Liver (tissue), 3 donors: Measurements from ENCODE around the gene PXDN.

Experiments used
- GABPA ChIP-seq, 2 donors: IDR thresholded peaks in 1 of 2; conservative IDR thresholded peaks in 1 of 2; 2 replicates each; pipeline ENCODE4 v1.6.1; 2016; ENCODE audit warnings: antibody characterized with exemption in 2 of 2, mild to moderate bottlenecking in 1 of 2, moderate library complexity in 1 of 2
- JUND ChIP-seq, 2 donors: IDR thresholded peaks; 2 replicates each; pipeline ENCODE4 v1.6.1; 2016; ENCODE audit warnings: antibody characterized with exemption in 2 of 2
- MAX ChIP-seq: IDR thresholded peaks from 2 replicates; pipeline ENCODE4 v1.6.1; 2016; ENCODE audit warnings: antibody characterized with exemption
- RAD21 ChIP-seq, 2 donors: IDR thresholded peaks; 2 replicates each; pipeline ENCODE4 v1.6.1; 2016; ENCODE audit warnings: antibody characterized with exemption in 2 of 2, mild to moderate bottlenecking in 2 of 2
- REST ChIP-seq: IDR thresholded peaks from 2 replicates; pipeline ENCODE4 v1.6.1; 2016; ENCODE audit warnings: antibody characterized with exemption, mild to moderate bottlenecking
- RXRA ChIP-seq, 2 donors: IDR thresholded peaks; 2 replicates each; pipeline ENCODE4 v1.6.1; 2017 to 2018; ENCODE audit warnings: antibody characterized with exemption in 2 of 2, mild to moderate bottlenecking in 1 of 2
- SP1 ChIP-seq: IDR thresholded peaks from 2 replicates; pipeline ENCODE4 v1.6.1; 2018; ENCODE audit warnings: antibody characterized with exemption, mild to moderate bottlenecking
- TAF1 ChIP-seq: conservative IDR thresholded peaks from 2 replicates; pipeline ENCODE4 v1.6.1; 2016; ENCODE audit warnings: antibody characterized with exemption, mild to moderate bottlenecking
- TF ChIP-seq, protein P1 (sequence below): fragments of 150-350 bp; IDR thresholded peaks from 2 replicates; pipeline ENCODE4 v1.5.1; 2017; ENCODE audit warnings: improper control_type of control experiment, low read depth, low read length; ENCODE audit not compliant: missing input control
- donor health status: healthy.
- donor health status: healthy.

DNA sequence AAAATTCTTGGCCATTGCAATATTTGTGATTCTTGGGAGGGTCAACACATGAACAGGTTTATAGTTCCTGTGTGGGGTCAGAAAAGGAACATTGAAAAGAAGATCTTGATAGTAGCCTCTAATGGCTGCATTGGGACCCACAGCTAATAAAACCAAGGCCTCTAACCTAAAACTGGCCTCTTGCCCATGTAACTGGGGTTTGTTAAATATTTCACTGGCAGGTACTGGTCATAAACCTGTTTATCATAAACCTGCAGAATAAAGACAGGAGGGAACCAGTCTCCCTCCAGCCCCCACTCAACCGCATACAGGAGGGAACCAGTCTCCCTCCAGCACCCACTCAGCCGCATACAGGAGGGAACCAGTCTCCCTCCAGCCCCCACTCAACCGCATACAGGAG lies 125.3 kb downstream of the PXDN start:
- TF ChIP-seq, protein P1, sequence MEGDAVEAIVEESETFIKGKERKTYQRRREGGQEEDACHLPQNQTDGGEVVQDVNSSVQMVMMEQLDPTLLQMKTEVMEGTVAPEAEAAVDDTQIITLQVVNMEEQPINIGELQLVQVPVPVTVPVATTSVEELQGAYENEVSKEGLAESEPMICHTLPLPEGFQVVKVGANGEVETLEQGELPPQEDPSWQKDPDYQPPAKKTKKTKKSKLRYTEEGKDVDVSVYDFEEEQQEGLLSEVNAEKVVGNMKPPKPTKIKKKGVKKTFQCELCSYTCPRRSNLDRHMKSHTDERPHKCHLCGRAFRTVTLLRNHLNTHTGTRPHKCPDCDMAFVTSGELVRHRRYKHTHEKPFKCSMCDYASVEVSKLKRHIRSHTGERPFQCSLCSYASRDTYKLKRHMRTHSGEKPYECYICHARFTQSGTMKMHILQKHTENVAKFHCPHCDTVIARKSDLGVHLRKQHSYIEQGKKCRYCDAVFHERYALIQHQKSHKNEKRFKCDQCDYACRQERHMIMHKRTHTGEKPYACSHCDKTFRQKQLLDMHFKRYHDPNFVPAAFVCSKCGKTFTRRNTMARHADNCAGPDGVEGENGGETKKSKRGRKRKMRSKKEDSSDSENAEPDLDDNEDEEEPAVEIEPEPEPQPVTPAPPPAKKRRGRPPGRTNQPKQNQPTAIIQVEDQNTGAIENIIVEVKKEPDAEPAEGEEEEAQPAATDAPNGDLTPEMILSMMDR: no peak
- TF ChIP-seq RAD21 (IDR thresholded peaks at IDR 0.05) (no peak), TAF1 (no peak), SP1 (no peak), RXRA (IDR thresholded peaks at IDR 0.05) (no peak), REST (no peak), JUND (IDR thresholded peaks at IDR 0.05) (no peak), GABPA (IDR thresholded peaks at IDR 0.05 in 1 of 2, conservative IDR thresholded peaks at IDR 0.05 in 1 of 2) (no peak), MAX (no peak)
